ENCODE data around the gene PAIP2. TPM values are rescaled to one million over a fixed set of nuclear protein-coding genes. Genes with fewer than 3 reads are reported as not detected.
"Not testable (repeated sequence)": the region's sequence is repeated elsewhere in the genome, so short reads cannot be mapped to it uniquely, and the experiment has no call there.

Gene PAIP2
- polyA plus RNA-seq, 4 donors = 158 to 203 (median 186) TPM

GRCh38 chr5:139314276-139314675, 27.4 kb upstream of the PAIP2 start:
- no peak for DNase-seq (ENCODE audit: low read depth in 4 of 4, low spot score in 3 of 4)

DNA sequence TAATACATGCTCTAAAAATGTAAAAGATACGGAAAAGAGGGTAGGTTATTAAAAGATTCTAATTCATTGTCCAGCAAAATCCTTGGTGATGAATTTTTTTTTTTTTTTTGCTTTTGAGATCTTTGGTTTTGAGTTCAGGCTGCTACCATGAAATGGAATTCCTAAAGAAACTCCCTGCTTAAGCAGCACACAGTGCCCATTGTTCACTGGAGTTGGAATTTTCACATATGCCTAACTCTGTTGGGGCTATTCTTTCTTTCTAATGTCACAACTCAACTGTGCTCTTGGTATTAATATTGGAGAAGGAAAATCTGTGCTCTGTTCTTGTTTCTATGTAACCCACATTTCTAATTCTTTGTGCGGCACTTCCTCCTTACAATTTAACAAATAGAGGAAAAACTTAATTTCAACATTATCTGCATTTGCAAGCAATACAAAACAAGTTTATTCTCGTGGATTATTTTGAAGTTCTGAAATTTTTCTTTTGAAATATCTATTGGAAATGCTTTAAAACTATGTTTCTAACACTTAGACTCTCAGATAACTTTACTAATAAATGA, 26.5 kb upstream of the PAIP2 start:
- no peak for DNase-seq (ENCODE audit: low read depth in 4 of 4, low spot score in 3 of 4)

DNA sequence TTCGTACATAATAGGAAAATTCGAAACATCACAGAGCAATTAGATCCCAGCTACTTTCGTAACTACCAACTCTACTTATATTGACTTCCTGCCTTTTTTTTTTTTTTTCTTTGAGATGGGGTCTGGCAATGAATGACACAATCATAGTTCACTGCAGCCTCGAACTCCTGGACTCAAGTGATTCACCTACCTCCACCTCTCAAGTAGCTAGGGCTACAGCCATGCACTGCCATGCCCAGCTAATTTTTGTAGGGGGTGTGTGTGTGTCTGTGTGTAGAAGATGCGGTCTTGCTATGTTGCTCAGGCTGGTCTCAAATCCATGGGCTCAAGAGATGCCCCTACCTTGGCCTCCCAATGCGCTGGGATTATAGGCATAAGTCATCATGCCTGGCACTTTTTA, 5.8 kb upstream of the PAIP2 start:
- no peak for DNase-seq (ENCODE audit: low read depth in 4 of 4, low spot score in 3 of 4)

- no peak for DNase-seq (ENCODE audit: low read depth in 4 of 4, low spot score in 3 of 4)
Observed at GRCh38 chr5:139340051-139340450, 1.6 kb upstream of the PAIP2 start.

DNA sequence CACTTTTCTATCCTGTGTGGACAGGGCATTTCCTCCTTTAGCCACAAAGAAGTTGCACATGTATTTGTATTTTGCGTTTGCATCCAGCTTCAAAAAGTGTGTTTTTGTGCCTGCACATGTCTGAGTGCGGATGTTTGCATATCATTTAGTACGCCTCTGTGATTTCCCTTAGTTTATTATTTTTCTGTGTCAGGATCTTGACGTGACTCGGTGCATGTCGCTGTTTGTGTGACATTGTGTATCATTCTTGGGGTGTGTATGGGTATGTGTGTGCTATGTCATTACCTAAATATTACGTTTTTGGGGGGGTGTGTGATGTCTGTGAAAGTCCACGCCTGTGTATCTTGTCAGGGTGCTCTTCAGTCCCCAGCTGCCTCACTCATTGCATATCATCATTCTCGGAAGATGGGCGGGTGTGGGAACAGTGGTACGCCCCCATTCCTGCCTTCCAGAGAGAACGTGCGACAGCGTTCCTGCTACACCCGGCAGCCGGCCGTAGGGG, 416 bp upstream of the PAIP2 start:
- no peak for DNase-seq (ENCODE audit: low read depth in 4 of 4, low spot score in 3 of 4)

DNA sequence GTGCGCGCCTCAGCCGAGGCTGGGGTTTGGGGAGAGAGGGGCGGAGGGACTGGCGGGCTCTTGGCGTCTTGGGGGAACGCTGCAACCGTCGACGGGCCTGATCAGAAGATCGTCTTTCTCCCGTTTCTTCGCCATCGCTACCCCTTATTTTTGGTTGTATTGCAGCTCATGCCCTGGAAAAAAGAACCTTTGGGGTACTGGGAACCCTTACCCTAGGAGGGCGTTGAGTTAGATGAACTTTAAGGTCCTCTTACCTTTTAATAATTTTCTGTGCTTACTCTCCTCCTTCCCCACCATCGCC, 719 bp downstream of the PAIP2 start:
- DNase-seq (ENCODE audit: low read depth in 4 of 4, low spot score in 3 of 4) = no peak

DNA sequence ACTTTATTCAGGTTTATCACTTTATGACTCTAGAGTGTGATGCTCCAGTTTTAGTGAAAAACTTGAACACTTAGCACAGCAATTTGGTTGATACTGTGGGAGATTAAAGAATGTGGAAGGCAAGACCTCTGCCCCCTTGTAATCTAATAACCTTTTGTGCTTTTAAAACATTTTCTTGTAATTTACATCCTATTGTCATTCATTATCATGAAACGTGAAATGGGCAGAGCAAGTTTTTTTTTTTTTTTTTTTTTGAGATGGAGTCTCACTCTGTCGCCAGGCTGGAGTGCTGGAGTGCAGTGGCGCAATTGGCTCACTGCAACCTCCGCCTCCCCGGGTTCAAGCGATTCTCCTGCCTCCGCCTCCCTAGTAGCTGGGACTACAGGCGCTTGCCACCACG, 1.8 kb downstream of the PAIP2 start:
- no peak for DNase-seq (ENCODE audit: low read depth in 4 of 4, low spot score in 3 of 4)

DNA sequence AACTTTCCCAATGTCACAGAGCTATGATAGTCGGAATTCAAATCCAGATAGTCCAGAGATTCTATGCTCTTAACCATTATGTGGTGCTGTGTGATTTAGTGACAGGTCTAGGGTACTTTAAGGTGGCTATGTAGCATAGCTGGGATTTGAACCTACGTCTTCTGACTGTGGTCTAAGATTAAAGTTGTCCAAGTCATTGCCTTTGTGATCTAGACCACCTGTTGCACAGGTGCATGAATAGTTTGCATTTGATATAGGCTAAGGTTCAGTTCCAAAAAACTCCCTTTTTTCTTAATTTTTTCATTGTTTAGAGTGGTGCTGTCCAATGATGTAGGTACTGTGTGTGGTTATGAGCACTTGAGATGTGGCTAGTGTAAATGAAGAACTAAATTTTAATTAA, 2.5 kb downstream of the PAIP2 start:
- DNase-seq (ENCODE audit: low read depth in 4 of 4, low spot score in 3 of 4) = no peak

GRCh38 chr5:139345442-139345841, 3.8 kb downstream of the PAIP2 start:
- not testable (repeated sequence) for DNase-seq (ENCODE audit: low read depth in 4 of 4, low spot score in 3 of 4)

DNA sequence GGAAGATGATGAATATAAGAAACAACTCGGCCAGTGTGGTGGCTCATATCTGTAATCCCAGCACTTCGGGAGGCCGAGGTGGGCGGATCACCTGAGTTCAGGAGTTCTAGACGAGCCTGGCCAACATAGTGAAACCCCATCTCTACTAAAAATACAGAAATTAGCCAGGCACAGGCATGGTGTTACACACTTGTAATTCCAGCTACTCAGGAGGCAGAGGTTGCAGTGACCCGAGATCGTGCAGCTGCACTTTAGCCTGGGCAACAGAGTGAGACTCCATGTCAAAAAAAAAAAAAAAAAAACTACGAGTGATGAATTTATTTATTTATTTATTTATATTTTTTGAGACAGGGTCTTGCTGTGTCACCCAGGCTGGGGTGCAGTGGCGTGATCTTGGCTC, 6.2 kb downstream of the PAIP2 start:
- not testable (repeated sequence) for DNase-seq (ENCODE audit: low read depth in 4 of 4, low spot score in 3 of 4)

GRCh38 chr5:139354186-139354585, 12.5 kb downstream of the PAIP2 start:
- no peak for DNase-seq (ENCODE audit: low read depth in 4 of 4, low spot score in 3 of 4)

DNA sequence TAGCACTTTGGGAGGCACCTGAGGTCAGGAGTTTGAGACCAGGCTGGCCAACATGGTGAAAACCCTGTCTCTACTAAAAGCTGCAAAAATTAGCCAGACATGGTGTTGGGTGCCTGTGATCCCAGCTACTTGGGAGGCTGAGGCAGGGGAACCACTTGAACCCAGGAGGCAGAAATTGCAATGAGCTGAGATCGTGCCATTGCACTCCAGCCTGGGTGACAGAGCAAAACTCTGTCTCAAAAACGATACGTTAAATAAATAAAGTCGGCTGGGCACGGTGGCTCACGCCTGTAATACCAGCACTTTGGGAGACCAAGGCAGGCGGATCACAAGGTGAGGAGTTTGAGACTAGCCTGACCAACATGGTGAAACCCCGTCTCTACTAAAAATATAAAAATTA, 14.2 kb downstream of the PAIP2 start:
- DNase-seq (ENCODE audit: low read depth in 4 of 4, low spot score in 3 of 4) = not testable (repeated sequence)

- no peak for DNase-seq (ENCODE audit: low read depth in 4 of 4, low spot score in 3 of 4)
Observed at GRCh38 chr5:139358064-139358463, 16.4 kb downstream of the PAIP2 start.

GRCh38 chr5:139360384-139360783, 18.7 kb downstream of the PAIP2 start:
- no peak for DNase-seq (ENCODE audit: low read depth in 4 of 4, low spot score in 3 of 4)

GRCh38 chr5:139361835-139362429, 20.3 kb downstream of the PAIP2 start:
- no peak for DNase-seq (ENCODE audit: low read depth in 4 of 4, low spot score in 3 of 4)

- no peak for DNase-seq (ENCODE audit: low read depth in 4 of 4, low spot score in 3 of 4)
Observed at GRCh38 chr5:139363937-139364336, 22.3 kb downstream of the PAIP2 start.

DNA sequence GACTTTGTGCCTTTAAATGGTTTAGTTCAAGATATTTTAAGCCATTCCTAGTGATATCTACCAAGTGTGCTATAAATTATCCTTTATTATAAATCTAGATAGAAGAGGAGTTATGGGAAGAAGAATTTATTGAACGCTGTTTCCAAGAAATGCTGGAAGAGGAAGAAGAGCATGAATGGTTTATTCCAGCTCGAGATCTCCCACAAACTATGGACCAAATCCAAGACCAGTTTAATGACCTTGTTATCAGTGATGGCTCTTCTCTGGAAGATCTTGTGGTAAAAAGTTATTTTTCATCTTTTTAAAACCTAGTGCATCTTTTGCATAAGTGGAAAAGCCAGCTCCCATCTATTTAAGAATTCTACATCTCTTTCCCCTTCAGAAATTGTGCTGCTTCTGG, 22.8 kb downstream of the PAIP2 start:
- DNase-seq (ENCODE audit: low read depth in 4 of 4, low spot score in 3 of 4) = no peak

GRCh38 chr5:139368613-139369012, 27.0 kb downstream of the PAIP2 start:
- DNase-seq (ENCODE audit: low read depth in 4 of 4, low spot score in 3 of 4) = no peak

DNA sequence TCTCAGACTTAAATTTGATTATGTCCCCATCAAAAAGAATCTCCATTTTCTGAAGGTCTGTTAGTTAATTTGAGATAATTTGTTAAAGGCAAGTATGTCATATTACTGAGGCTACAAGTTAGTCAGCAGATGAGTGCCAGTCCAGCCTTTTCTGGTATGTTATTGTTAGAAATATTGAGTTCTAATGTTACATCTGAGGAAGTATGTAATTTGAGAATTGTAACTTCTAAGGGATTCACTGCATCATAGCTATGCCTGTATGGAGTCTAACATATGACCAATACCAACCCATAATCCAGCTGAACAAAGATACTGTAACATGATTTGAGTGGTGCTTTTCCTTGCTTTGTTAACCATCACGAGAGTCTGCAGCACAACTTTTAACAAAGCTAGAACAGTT, 27.5 kb downstream of the PAIP2 start:
- no peak for DNase-seq (ENCODE audit: low read depth in 4 of 4, low spot score in 3 of 4)

GRCh38 chr5:139371482-139372435, 30.1 kb downstream of the PAIP2 start:
- no peak for DNase-seq (ENCODE audit: low read depth in 4 of 4, low spot score in 3 of 4)

- DNase-seq (ENCODE audit: low read depth in 4 of 4, low spot score in 3 of 4) = no peak
Observed at GRCh38 chr5:139374909-139375308, 33.3 kb downstream of the PAIP2 start.

DNA sequence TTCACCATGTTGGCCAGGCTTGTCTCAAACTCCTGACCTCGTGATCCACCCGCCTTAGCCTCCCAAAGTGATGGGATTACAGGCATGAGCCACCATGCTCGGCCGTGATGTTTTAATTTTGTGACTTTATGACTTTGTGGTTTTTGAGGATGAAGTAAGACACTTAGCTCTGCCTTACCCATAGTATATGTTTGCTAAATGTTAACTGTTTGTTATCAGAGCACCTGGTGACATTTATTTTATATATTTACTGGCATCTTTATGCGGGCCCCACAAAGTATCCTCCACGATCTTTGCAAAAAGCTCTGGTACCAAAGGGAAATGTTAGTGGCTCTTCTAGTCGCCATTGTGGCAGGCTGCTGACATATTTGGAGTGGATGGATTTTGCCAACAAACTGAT, 34.7 kb downstream of the PAIP2 start:
- no peak for DNase-seq (ENCODE audit: low read depth in 4 of 4, low spot score in 3 of 4)

Measured in left renal pelvis (tissue), 4 donors.